ENCODE measurements around the gene ANXA7.

The ANXA7 gene

GRCh38 chr10:73359492-73359891 is 54.4 kb downstream of the ANXA7 start:
- no peak for TF ChIP-seq CTCF (IDR thresholded peaks at IDR 0.05; ENCODE audit: low read depth, low read length)
- DNase-seq (ENCODE audit: extremely low read depth, low read depth), result no peak

DNA sequence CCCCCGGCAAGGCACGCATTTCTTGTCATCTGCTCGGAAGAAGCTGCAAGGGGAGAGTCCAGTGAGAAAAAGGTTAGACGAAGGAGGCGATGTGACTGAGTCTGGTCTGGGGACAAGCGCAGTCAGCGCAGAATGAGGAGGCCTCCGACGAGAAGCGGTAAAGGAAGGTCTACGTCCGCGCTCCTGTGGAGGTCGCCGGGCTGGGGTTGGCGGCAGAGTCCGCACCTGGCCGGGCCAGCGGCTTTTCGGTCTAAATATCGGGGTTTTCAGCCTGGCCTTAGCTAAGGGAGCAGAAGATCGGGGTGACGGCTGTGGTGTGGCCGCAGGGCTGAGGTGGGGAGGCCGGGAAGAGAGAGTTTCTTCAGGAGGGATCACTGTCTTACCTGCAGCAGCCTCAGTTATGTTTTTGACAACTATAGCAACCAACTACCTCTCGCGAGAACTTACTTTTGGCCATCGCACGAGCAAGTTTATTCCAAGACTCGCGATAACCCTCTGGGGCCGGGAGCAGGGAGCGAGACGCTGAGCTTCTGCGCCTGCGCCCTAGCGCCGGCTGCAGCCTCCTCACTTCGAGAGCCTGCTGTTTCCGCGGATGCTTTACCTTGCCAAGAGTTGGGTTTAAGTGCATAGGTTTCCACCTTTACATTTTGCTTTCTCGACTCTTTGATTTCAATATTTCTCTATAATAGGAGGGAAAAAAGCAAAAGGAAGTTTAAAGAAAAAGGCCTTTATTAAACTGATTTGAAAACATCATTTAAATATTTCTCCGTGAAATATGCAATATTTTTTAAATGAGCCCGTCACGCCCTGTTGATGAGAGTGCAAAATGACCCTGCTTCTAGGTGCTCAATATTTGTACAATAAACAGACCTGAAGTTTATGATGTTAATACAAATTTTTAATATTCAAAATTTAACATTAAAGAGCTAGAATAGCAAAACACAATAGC is 55.3 kb downstream of the ANXA7 start, which contains the start of gene CFAP70:
CFAP70 (minus strand) TSS at position 534 of the 949 bp plus-strand sequence. CDS start 4,068 bp downstream, outside the sequence.
- peak; percentile 90 for DNase-seq (ENCODE audit: extremely low read depth, low read depth)

GRCh38 chr10:73357821-73358220 is 56.0 kb downstream of the ANXA7 start:
- no peak for DNase-seq (ENCODE audit: extremely low read depth, low read depth)
- no peak for TF ChIP-seq CTCF (IDR thresholded peaks at IDR 0.05; ENCODE audit: low read depth, low read length)

More for the DNA sequence above, 55.3 kb downstream of the ANXA7 start, which contains the start of gene CFAP70:
- TF ChIP-seq CTCF (IDR thresholded peaks at IDR 0.05; ENCODE audit: low read depth, low read length), result no peak

DNA sequence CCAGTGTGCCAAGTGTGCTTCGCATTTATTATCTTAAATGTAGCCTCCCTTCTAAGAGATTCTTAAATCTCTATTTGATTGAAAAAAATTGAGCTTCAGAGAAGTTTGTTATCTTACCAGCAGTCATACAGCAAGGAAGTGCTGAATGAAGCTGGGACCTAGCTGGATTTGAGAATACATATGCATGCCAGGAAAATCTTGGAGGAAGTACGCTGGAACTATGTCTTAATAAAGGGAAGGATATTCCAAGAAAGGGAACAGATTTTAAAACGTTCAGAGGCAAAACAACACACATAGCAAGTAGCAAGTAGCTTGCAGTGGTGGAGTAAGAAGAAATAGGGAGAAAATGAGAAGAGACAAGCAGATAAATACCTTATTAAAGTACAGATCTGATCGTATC is 56.7 kb downstream of the ANXA7 start:
- DNase-seq (ENCODE audit: extremely low read depth, low read depth), result no peak
- no peak for TF ChIP-seq CTCF (IDR thresholded peaks at IDR 0.05; ENCODE audit: low read depth, low read length)

- no peak for TF ChIP-seq CTCF (IDR thresholded peaks at IDR 0.05; ENCODE audit: low read depth, low read length)
- DNase-seq (ENCODE audit: extremely low read depth, low read depth), result no peak
Observed at GRCh38 chr10:73344269-73344668, 69.6 kb downstream of the ANXA7 start.

DNA sequence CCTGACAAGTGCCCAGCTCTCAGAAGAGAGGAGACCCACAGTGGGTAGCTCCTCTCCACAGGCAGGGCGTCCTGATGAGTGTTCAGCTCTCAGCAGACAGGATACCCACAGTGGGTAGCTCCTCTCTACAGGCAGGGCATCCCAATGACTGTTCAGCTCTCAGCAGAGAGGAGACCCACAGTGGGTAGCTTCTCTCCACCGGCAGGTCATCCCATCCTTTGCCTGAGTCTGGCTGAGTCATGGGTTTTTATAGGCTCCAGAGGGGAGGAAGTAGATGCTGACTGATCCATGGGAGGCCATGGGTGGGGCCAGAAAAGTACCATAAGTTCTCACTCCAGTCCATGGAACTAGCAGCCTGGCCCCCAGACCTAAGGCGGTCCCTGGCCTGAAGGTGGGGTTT is 73.7 kb downstream of the ANXA7 start:
- no peak for DNase-seq (ENCODE audit: extremely low read depth, low read depth)
- TF ChIP-seq CTCF (IDR thresholded peaks at IDR 0.05; ENCODE audit: low read depth, low read length), result no peak

DNA sequence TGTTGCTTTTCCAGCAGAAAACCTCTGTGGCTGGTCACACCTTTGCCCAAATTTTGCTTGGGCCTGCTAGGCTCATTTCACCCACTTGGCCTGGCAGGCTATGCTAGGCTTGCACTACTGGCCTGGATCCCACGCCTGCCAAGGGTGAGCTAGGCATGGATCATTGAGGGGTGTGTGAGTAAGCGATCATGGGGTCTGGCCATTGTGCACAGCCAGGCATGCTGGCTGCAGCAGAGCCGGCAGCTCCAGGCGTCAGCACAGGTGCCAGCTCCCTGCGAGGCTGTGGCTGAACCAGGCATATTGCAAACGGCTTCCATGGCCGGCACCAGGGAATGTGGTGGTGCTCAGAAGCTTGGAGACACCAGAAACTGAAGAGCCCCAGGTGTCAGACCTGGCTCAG is 74.4 kb downstream of the ANXA7 start:
- DNase-seq (ENCODE audit: extremely low read depth, low read depth), result no peak

More for the DNA sequence above, 74.4 kb downstream of the ANXA7 start:
- no peak for TF ChIP-seq CTCF (IDR thresholded peaks at IDR 0.05; ENCODE audit: low read depth, low read length)

All from AG09319 (cell line).